ENCODE results near the gene TAAR2. TPM values are rescaled to one million over a fixed set of nuclear protein-coding genes. Genes with fewer than 3 reads are reported as not detected.

TAAR2 gene, protein sequence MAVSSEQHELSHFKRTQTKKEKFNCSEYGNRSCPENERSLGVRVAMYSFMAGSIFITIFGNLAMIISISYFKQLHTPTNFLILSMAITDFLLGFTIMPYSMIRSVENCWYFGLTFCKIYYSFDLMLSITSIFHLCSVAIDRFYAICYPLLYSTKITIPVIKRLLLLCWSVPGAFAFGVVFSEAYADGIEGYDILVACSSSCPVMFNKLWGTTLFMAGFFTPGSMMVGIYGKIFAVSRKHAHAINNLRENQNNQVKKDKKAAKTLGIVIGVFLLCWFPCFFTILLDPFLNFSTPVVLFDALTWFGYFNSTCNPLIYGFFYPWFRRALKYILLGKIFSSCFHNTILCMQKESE
- total RNA-seq = not detected

DNA sequence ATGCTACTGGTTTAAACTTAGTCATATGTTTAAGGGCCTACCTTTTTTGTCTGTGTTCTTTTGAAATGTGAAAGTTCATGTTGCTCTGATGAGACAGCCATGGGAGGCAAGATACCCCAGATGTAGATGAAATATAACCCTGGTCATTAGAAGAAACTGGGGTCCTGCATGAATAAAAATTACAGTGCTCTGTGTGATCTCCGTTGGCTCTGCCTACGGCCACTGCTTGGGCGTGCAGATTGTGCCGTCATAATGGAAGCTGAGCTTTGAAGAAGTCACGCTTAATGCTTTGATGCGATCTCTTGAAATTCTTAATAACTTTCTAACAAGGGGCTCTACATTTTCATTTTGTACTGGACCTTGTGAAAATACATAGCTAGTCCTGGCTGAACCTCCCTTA, at the start of gene TAAR2:
TAAR2 (minus strand) TSS at position 101 of the 400 bp plus-strand sequence; CDS start at position 101, 0 bp downstream.

DNA sequence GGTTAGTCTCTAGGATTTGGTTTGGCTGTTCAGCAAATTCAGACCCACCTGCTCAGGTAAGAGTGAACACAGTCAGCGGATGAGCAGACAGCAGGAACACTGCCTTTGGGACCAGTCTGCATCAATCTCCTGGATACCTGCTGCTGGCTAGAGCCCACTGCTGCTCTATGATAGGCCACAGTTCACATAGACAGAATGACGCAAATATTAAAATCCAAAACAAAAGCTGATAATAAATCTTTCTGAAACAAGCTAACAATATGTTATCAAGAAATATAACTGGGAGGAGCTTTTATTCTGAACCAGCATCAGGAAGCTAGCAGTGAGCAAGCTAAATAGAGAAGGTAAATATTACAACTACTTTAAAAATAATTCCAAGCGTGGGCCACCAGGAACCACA, 35.0 kb upstream of the TAAR2 start, which contains the start of gene TAAR1:
TAAR1 (minus strand) TSS at position 101 of the 400 bp plus-strand sequence. CDS start 13,179 bp downstream, outside the sequence.

DNA sequence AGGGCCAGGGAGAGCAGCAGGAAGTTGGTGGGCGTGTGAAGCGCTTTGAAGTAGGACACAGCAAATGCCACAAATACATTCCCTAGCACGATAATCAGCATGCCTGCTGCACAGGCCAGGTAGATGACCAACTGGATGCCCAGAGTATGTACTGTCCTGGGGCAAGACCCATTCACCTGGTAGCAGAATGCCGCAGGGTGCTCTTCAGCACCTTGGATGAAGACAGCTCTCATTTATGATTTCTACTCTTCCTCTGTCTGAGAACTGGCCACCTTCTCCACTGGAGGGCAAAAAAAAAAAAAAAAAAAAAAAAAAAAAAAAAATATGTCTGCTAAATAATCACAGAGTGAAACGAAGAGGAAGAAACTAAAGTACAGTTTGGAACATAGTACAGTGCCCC, 34.6 kb downstream of the TAAR2 start, which contains the start of gene TAAR5:
TAAR5 (minus strand) TSS at position 288 of the 400 bp plus-strand sequence; CDS start at position 233, 55 bp downstream.

DNA sequence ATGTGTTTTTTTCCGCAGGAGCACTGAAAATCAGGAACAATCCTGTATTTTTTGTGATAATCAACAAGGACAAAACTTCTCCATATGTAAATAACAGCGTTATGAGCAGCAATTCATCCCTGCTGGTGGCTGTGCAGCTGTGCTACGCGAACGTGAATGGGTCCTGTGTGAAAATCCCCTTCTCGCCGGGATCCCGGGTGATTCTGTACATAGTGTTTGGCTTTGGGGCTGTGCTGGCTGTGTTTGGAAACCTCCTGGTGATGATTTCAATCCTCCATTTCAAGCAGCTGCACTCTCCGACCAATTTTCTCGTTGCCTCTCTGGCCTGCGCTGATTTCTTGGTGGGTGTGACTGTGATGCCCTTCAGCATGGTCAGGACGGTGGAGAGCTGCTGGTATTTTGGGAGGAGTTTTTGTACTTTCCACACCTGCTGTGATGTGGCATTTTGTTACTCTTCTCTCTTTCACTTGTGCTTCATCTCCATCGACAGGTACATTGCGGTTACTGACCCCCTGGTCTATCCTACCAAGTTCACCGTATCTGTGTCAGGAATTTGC, 53.8 kb downstream of the TAAR2 start, which contains the start of gene TAAR6:
TAAR6 (plus strand) TSS at position 102 of the 557 bp plus-strand sequence; CDS start at position 102, 0 bp downstream.

Other genes with a start within 250 kb of the TAAR2 start
- 26.9 TPM for gene MOXD1, start 222.8 kb downstream of the TAAR2 start, total RNA-seq
- gene STX7, start 111.2 kb downstream of the TAAR2 start, total RNA-seq = 78.3 TPM
- not detected for gene TAAR9, start 86.0 kb downstream of the TAAR2 start, total RNA-seq
- gene TAAR8, start 71.6 kb downstream of the TAAR2 start, total RNA-seq = not detected
- gene TAAR6, start 54.0 kb downstream of the TAAR2 start, total RNA-seq = not detected
- not detected for gene TAAR5, start 34.5 kb downstream of the TAAR2 start, total RNA-seq
- gene TAAR1, start 34.9 kb upstream of the TAAR2 start, total RNA-seq = not detected
- gene VNN1, start 89.8 kb upstream of the TAAR2 start, total RNA-seq = not detected
- 0.94 TPM for gene VNN2, start 133.6 kb upstream of the TAAR2 start, total RNA-seq
- 9.7 TPM for gene SLC18B1, start 174.4 kb upstream of the TAAR2 start, total RNA-seq
- 540 TPM for gene RPS12, start 190.3 kb upstream of the TAAR2 start, total RNA-seq